HepG2 (cell line): ENCODE data around the gene HSP90AA1. TPM values are rescaled to one million over a fixed set of nuclear protein-coding genes. Genes with fewer than 3 reads are reported as not detected.

Experiments
- KDM5A ChIP-seq: fragments of 200-600 bp; sonication (generic); IDR thresholded peaks from 2 replicates; pipeline ENCODE4 v1.7.0; 2018; ENCODE audit warnings: antibody characterized with exemption, mild to moderate bottlenecking, low read length, borderline replicate concordance
- MTA1 ChIP-seq: sonication (generic); formaldehyde crosslinking; IDR thresholded peaks from 2 replicates; pipeline ENCODE4 v1.4.0; 2020; ENCODE audit warnings: missing genetic modification reagents, mild to moderate bottlenecking, borderline replicate concordance
- PRDM10 ChIP-seq: sonication (generic); formaldehyde crosslinking; IDR thresholded peaks from 2 replicates; pipeline ENCODE4 v1.4.0; 2020; ENCODE audit warnings: low read depth, missing genetic modification reagents
- SRY ChIP-seq: sonication (generic); formaldehyde crosslinking; IDR thresholded peaks from 2 replicates; pipeline ENCODE4 v1.8.0; 2022; ENCODE audit warnings: mild to moderate bottlenecking, missing genetic modification reagents
- ZNF160 ChIP-seq: sonication (generic); formaldehyde crosslinking; IDR thresholded peaks from 2 replicates; pipeline ENCODE4 v1.8.0; 2022; ENCODE audit warnings: mild to moderate bottlenecking, inconsistent platforms, missing genetic modification reagents
- ZNF235 ChIP-seq: sonication (generic); formaldehyde crosslinking; IDR thresholded peaks from 2 replicates; pipeline ENCODE4 v1.8.1; 2023; ENCODE audit warnings: mild to moderate bottlenecking, missing genetic modification reagents, borderline replicate concordance
- ZNF414 ChIP-seq: sonication (generic); formaldehyde crosslinking; IDR thresholded peaks from 2 replicates; pipeline ENCODE4 v1.5.0; 2020; ENCODE audit warnings: missing genetic modification reagents
- ZNF547 ChIP-seq: sonication (generic); formaldehyde crosslinking; IDR thresholded peaks from 2 replicates; pipeline ENCODE4 v1.5.1; 2020; ENCODE audit warnings: mild to moderate bottlenecking, missing genetic modification reagents
- ZNF609 ChIP-seq: sonication (generic); formaldehyde crosslinking; IDR thresholded peaks from 2 replicates; pipeline ENCODE4 v1.4.0; 2020; ENCODE audit warnings: mild to moderate bottlenecking, missing genetic modification reagents, borderline replicate concordance
- ZNF614 ChIP-seq: IDR thresholded peaks from 2 replicates; pipeline ENCODE4 v1.6.1; 2018; ENCODE audit warnings: missing biosample characterization, missing genetic modification reagents, inconsistent platforms, borderline replicate concordance
- ZNF777 ChIP-seq: sonication (generic); formaldehyde crosslinking; IDR thresholded peaks from 2 replicates; pipeline ENCODE4 v1.4.0; 2020; ENCODE audit warnings: missing genetic modification reagents
- ZNF782 ChIP-seq: sonication (generic); formaldehyde crosslinking; IDR thresholded peaks from 2 replicates; pipeline ENCODE4 v1.4.0; 2020; ENCODE audit warnings: missing genetic modification reagents, mild to moderate bottlenecking, borderline replicate concordance
- polyA plus RNA-seq, 8 experiments: library from polyadenylated mRNA; depleted of rRNA in 3 of 8; stranded (reverse) in 7 of 8; unstranded in 1 of 8; fragments of >200 nt; fragmentation: Illumina TruSeq in 4 of 8; extraction: Trizol in 4 of 8; gene quantifications; 2 replicates each; pipeline versions ENCODE4 v1.2.1 to v1.2.3, GENCODE V29; 2011 to 2016; ENCODE audit warnings: low read depth in 4 of 8, missing spikeins in 1 of 8, mixed read lengths in 1 of 8; ENCODE audit not compliant: insufficient read depth in 1 of 8
- total RNA-seq, 5 experiments: library from RNA; depleted of rRNA; stranded (reverse); fragments of >200 nt; fragmentation: Illumina TruSeq; extraction: Trizol; gene quantifications; 2 replicates each; pipeline ENCODE4 v1.2.3, GENCODE V29; 2016; ENCODE audit warnings: low read depth in 1 of 5
- TF ChIP-seq, protein P1 (sequence below): IDR thresholded peaks from 2 replicates; pipeline ENCODE4 v1.6.1; 2016; ENCODE audit warnings: low read depth
- TF ChIP-seq, protein P2 (sequence below): sonication (generic); formaldehyde crosslinking; IDR thresholded peaks from 2 replicates; pipeline ENCODE4 v1.9.0; 2021; ENCODE audit warnings: missing genetic modification reagents, borderline replicate concordance
- TF ChIP-seq, protein P3 (sequence below): IDR thresholded peaks from 2 replicates; pipeline ENCODE4 v1.6.1; 2016; ENCODE audit warnings: missing compliant biosample characterization, missing genetic modification reagents, borderline replicate concordance

HSP90AA1 gene
- total and polyA plus RNA-seq, 2 of the 13 experiments (the other 11 are each of a cell fraction or from before 2014, with no cell fraction given): 262 to 636 TPM

DNA sequence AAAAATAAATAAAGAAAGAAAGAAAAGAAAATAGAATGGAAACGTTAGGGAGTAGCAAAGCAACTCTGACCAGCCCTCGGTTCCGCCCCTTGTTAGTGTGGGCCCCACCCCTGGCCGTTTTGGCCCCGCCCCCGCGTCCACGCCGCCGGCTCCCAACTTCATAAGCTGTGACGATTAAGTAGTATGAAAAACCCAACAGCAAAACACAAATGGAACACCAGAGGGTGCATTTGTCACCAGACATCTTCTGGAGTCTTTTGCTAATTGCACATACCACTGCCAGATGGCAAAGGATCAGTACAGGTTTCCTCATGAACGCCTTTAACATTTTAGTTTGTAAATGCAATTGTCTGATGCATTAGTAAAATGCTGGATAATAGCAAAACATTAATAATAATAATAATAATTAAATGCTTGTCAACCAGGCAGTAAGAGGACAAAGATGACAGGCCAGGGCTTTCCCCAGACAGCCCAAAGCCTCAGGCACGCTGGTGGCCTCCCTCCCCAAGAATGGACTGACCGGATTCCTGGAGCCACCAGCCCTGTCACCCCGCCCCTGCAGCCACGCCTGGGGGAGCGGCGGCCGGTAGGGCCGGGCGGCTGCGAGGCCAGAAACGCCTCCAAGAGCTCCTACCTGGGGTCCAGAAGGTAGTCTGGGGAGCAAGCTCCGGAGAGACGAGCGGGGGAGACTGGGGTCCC lies 23.6 kb downstream of the HSP90AA1 start (continued):
- TF ChIP-seq PRDM10 (CRISPR knock-in tag): peak; percentile 68; the same call in 1 of the 2 replicates
- no peak for TF ChIP-seq ZNF235 (CRISPR knock-in tag)
- TF ChIP-seq, protein P1, sequence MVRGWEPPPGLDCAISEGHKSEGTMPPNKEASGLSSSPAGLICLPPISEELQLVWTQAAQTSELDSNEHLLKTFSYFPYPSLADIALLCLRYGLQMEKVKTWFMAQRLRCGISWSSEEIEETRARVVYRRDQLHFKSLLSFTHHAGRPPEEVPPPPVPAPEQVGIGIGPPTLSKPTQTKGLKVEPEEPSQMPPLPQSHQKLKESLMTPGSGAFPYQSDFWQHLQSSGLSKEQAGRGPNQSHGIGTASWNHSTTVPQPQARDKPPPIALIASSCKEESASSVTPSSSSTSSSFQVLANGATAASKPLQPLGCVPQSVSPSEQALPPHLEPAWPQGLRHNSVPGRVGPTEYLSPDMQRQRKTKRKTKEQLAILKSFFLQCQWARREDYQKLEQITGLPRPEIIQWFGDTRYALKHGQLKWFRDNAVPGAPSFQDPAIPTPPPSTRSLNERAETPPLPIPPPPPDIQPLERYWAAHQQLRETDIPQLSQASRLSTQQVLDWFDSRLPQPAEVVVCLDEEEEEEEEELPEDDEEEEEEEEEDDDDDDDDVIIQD: no peak
- TF ChIP-seq MTA1 (CRISPR knock-in tag): no peak
- no peak for TF ChIP-seq KDM5A
- no peak for TF ChIP-seq ZNF782 (CRISPR knock-in tag)
- TF ChIP-seq ZNF614 (CRISPR knock-in tag): peak; percentile 27; the same call in 1 of the 2 replicates
- no peak for TF ChIP-seq ZNF609 (CRISPR knock-in tag)
- no peak for TF ChIP-seq ZNF414 (CRISPR knock-in tag)
- TF ChIP-seq ZNF547: no peak
- TF ChIP-seq, protein P2, sequence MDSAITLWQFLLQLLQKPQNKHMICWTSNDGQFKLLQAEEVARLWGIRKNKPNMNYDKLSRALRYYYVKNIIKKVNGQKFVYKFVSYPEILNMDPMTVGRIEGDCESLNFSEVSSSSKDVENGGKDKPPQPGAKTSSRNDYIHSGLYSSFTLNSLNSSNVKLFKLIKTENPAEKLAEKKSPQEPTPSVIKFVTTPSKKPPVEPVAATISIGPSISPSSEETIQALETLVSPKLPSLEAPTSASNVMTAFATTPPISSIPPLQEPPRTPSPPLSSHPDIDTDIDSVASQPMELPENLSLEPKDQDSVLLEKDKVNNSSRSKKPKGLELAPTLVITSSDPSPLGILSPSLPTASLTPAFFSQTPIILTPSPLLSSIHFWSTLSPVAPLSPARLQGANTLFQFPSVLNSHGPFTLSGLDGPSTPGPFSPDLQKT (CRISPR knock-in tag): no peak
- no peak for TF ChIP-seq ZNF160 (CRISPR knock-in tag)
- TF ChIP-seq, protein P3, sequence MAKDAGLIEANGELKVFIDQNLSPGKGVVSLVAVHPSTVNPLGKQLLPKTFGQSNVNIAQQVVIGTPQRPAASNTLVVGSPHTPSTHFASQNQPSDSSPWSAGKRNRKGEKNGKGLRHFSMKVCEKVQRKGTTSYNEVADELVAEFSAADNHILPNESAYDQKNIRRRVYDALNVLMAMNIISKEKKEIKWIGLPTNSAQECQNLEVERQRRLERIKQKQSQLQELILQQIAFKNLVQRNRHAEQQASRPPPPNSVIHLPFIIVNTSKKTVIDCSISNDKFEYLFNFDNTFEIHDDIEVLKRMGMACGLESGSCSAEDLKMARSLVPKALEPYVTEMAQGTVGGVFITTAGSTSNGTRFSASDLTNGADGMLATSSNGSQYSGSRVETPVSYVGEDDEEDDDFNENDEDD (CRISPR knock-in tag): no peak
- TF ChIP-seq ZNF777: no peak
- TF ChIP-seq SRY: no peak
